Regular cardiac myocyte (primary cell): ENCODE measurements around the gene TRPV2. TPM values are rescaled to one million over a fixed set of nuclear protein-coding genes. Genes with fewer than 3 reads are reported as not detected.

Experiments
- total RNA-seq: library from RNA; depleted of rRNA; stranded (reverse); fragments of >200 nt; gene quantifications from 2 replicates; pipeline ENCODE4 v1.2.3, GENCODE V29; 2014

The TRPV2 gene, protein sequence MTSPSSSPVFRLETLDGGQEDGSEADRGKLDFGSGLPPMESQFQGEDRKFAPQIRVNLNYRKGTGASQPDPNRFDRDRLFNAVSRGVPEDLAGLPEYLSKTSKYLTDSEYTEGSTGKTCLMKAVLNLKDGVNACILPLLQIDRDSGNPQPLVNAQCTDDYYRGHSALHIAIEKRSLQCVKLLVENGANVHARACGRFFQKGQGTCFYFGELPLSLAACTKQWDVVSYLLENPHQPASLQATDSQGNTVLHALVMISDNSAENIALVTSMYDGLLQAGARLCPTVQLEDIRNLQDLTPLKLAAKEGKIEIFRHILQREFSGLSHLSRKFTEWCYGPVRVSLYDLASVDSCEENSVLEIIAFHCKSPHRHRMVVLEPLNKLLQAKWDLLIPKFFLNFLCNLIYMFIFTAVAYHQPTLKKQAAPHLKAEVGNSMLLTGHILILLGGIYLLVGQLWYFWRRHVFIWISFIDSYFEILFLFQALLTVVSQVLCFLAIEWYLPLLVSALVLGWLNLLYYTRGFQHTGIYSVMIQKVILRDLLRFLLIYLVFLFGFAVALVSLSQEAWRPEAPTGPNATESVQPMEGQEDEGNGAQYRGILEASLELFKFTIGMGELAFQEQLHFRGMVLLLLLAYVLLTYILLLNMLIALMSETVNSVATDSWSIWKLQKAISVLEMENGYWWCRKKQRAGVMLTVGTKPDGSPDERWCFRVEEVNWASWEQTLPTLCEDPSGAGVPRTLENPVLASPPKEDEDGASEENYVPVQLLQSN
- 91.3 and 188 TPM in 2 replicates for total RNA-seq

DNA sequence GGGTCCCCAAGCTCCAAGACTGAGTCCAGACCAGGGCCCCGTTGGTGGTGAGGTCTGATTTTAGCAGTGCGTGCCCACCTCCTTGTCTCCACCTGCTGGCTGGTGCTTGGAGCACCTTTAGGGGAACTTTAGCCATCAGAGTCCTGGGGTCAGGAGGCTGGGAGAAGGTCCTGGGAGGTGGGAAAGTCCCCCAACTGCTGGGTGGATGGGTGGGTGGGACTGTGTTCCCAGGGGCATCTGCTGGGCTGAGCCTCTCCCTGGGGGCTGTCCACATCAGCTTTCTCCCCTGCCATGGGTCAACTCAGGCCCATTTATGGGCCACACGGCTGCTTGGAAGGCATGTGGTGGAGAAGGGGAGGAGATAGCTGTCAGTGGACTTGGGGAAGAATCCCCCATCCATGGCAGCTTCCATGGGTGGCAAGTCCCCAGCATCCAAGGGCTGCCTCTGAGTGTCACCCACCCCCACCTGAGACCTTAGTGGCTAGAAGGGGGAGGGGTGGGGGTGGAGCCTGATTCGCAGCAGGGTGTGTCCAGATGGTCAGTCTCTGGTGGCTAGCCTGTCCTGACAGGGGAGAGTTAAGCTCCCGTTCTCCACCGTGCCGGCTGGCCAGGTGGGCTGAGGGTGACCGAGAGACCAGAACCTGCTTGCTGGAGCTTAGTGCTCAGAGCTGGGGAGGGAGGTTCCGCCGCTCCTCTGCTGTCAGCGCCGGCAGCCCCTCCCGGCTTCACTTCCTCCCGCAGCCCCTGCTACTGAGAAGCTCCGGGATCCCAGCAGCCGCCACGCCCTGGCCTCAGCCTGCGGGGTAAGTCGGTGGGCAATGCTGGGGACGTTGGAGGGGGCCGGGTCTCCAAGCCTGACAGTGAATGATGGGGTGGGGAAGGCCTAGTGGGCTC, at the start of gene TRPV2:
Gene TRPV2, plus strand, starts transcription at position 541 of the 894 bp plus-strand sequence. CDS start 2,098 bp downstream, outside the sequence.

GRCh38 chr17:16380640-16381495, 34.5 kb upstream of the TRPV2 start, which contains the start of gene UBB:
Gene UBB, plus strand, starts transcription at chr17:16381091. Its CDS starts 817 bp downstream, at chr17:16381908.

Other genes starting within 250 kb of the TRPV2 start
- 56.0 and 64.5 TPM in 2 replicates for gene NCOR1, start 200.0 kb upstream of the TRPV2 start, total RNA-seq
- gene PIGL, start 198.4 kb upstream of the TRPV2 start, total RNA-seq = 9.0 and 13.8 TPM in 2 replicates
- gene CENPV, start 62.1 kb upstream of the TRPV2 start, total RNA-seq = 15.2 and 26.6 TPM in 2 replicates
- gene UBB, start 34.5 kb upstream of the TRPV2 start, total RNA-seq = 2,132 and 2,899 TPM in 2 replicates
- 0.58 and 1.1 TPM in 2 replicates for gene LRRC75A, start 76.6 kb downstream of the TRPV2 start, total RNA-seq
- gene ZNF287, start 153.6 kb downstream of the TRPV2 start, total RNA-seq = 4.0 and 8.2 TPM in 2 replicates
- 4.2 and 5.1 TPM in 2 replicates for gene ZNF624, start 238.3 kb downstream of the TRPV2 start, total RNA-seq